Medulla oblongata (tissue), 1 donor: ENCODE measurements around the gene SLC35E3.
A peak's percentile ranks its signal among the peaks of the same experiment; 100 is the strongest.
"Not testable (repeated sequence)": the region's sequence is repeated elsewhere in the genome, so short reads cannot be mapped to it uniquely, and the experiment has no call there.

ENCODE experiments used
- DNase-seq: peaks from one replicate; pipeline ENCODE4 v3.0.0-alpha.2; 2015; ENCODE audit errors: extremely low spot score

SLC35E3 gene

DNA sequence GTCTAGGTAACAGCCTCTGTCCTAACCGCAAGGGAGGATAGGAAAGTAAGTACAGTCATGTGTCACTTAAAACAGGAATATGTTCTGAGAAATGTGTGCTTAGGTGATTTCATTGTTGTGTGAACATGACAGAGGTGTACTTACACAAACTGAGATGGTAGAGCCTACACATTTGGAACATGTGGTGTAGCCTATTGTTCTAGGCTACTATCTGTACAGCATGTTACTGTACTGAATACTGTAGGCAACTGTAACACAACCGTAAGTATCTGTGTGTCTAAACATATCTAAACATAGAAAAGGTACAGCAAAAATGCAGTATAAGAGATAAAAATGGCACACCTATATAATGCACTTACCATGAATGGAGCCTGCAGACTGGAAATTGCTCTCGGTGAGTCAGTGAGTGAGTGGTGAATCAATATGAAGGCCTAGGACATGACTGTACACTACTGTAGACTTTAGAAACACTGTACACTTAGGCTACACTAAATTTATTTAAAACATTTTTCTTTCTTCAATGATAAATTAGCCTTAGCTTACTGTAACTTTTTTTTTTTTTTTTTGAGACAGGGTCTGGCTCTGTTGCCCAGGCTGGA is 48.8 kb downstream of the SLC35E3 start:
- DNase-seq = no peak

DNA sequence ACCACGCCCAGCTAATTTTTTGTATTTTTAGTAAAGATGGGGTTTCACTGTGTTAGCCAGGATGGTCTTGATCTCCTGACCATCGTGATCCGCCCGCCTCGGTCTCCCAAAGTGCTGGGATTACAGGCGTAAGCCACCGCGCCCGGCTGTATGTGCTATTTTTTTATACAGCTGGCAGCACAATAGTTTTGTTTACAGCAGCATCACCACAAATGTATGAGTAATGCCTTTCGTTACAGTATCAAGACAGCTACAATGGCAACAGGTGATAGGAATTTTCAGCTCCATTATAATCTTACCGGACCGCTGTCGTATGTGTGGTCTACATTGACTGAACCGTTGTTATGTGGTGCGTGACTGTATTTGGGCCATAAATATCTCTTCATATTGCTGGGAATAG is 50.4 kb downstream of the SLC35E3 start:
- DNase-seq = no peak

DNA sequence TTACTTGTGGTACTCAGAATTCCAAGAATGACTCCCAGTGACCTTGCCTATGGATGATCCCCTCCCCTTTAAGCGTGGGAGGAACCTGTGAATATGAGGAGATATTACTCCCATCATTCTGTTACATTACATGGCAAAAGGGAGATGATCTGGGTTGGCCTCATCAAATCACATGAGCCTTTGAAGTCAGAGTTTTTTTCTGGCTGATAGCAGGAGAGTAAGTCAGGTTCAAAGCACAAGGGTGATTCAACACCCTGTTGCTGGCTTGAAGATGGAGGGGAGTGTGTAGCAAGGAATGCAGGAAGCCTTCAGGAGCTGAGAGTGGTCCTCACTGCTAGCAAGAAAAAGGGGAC is 52.9 kb downstream of the SLC35E3 start:
- no peak for DNase-seq

DNA sequence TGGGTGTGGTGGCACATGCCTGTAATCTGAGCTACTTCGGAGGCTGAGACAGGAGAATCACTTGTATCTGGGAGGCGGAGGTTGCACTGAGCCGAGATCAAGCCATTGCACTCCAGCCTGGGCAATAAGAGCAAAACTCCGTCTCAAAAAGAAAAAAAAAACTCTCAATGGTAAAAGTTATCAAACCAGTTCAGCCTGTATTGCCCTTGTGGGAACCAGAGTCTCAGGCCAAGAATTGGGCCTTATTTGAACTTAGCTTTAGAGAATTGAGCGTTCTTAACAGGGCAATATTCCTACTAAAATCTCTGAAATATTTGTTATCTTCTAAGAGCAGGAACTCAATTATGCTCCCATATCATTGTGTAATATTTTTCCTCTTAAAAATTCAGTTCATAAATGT is 54.3 kb downstream of the SLC35E3 start:
- no peak for DNase-seq

DNA sequence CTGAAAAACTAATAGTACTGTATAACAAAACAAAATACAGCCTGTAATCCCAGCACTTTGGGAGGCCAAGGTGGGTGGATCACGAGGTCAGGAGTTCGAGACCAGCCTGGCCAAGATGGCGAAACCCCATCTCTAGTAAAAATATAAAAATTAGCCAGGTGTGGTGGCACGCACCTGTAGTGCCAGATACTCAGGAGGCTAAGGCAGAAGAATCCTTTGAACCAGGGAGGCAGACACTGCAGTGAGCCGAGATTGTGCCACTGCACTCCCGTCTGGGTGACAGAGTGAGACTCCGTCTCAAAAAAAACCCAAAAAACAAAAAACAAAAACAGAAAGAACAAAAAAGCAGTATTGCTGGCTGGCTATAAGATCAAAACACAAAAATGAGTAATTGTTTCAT is 55.1 kb downstream of the SLC35E3 start:
- DNase-seq = not testable (repeated sequence)

DNA sequence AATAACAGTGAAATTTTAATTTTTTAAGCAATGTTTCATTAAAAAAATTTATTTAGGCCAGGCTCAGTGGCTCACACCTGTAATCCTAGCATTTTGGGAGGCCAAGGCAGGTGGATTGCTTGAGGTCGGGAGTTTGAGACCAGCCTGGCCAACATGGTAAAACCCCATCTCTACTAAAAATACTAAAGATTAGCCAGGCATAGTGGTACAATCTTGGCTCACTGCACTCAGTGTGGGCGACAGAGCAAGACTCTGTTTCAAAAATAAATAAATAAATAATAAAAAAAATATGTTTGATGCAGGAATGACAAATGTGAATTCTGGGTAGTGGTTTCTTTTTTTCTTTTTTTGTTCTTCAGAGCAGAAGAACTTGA is 56.4 kb downstream of the SLC35E3 start:
- DNase-seq = not testable (repeated sequence)

DNA sequence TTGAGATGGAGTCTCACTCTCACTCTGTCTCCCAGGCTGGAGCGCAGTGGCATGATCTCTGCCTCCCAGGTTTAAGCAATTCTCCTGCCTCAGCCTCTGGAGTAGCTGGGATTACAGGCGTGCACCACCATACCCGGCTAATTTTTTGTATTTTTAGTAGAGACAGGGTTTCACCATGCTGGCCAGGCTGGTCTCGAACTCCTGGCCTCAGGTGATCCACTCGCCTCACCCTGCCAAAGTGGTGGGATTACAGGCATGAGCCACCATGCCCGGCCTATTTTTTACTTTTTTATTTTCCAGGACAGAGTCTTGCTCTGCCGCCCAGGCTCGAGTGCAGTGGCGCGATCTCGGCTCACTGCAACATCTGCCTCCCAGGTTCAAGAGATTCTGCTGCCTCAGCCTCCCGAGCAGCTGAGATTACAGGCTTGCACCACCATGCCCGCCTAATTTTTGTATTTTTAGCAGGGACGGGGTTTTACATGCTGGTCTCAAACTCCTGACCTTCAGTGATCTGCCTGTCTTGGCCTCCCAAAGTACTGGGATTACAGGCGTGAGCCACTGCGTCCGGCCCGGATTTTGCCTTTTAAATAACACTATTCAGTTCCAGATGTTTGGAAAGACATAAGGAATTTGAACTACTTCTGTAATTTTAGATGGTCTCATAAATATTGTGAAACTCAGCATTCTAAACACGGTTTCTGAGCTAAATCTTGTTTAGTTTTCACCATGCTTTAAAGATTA is 57.1 kb downstream of the SLC35E3 start:
- DNase-seq = not testable (repeated sequence)

DNA sequence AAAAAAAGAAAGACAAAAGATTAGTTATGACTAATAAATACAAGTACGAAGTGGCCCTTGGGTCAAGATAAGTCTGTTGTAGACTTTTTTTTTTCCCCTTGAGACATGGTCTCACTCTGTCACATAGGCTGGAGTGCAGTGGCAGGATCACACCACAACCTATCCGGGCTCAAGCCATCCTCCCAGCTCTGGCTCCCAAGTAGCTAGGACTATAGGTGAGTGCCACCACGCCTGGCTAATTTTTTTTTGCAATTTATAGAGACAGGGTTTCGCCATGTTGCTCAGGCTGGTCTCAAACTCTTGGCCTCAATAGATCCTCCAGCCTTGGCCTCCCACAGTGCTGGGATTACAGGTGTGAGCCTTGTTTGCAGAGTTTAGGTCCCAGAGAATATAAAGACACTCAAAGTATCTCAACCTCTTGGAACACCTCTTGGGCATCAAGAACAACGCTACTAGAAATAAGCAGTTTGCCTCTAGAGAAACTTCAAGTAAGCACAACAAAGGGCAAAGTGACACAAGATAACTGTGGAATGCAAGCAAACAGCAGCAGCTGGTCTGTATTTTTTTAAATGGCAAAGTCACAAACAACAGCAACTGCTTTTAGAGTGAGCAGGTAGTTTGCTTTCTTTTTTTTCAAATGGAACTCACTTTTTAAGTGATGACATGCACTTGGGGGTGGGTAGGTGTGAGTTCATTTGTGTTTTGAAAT is 58.1 kb downstream of the SLC35E3 start:
- no peak for DNase-seq

DNA sequence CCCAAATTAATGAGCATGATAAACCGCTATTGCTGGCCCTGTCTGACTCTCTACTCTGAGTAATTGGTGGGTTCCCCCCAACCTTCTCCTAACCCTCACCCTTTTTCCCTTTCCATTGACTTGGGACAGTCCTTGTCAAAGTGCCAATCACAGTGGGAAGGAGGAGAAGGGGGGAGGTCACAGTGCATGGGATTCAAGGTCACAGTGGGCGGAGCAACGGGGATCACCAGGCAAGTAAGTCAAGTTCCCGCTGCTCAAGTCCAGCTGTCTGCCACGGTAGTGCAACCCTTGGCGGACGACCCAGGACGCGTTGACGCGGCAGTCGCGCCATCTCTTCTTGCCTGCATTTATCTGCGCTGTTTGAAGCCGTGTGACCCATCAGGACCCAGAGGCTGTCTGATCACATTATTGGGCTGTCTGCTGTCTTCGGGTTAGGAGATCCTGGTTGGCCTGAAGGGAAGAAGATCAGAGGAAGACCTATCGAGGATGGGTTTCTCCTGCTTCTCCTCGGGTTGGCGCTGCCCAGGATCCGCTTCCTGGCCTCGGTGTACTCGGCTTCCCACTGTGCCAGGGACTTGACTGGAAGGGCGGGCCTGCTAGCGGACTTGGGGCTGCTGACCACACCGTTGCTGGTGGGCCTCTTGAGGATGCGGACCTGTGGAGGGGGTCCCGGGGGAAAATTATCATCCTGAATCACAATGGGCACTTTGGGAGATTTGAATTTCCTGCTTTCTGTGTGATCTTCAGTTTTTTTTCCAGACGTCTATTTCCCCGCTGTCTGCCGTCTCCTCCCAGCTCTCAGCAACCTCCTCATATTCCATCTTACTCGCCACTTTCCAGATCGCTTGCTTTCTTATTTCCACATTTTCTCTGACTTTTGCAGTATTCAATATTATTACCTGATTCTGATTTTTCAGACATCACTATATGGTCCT is 58.9 kb downstream of the SLC35E3 start:
- DNase-seq = no peak

DNA sequence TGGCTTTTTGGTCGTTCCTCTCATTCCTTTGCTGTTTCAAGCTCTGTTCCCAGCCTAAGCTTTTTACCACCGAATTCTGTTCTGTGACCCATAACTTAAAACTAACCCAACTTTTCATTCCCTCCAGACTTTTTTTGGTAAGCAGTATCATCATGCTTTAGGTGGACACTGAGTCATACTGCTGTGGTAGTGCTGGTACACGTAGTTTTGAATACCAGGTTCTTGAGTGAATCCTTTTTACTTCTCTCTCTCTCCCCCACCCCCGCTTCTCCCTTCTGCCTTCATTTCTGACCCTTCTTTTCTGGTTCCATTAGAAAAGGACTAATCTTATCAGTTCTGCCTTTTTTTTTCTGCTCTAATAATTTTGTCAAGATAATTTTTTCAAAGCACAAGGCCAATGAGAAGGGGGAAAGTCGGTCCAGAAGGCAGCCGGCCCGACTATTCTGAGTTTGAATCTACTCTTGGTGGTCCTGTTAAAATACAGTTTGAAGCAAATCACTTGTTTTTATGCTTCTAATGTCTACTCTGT is 59.7 kb downstream of the SLC35E3 start:
- DNase-seq = no peak

DNA sequence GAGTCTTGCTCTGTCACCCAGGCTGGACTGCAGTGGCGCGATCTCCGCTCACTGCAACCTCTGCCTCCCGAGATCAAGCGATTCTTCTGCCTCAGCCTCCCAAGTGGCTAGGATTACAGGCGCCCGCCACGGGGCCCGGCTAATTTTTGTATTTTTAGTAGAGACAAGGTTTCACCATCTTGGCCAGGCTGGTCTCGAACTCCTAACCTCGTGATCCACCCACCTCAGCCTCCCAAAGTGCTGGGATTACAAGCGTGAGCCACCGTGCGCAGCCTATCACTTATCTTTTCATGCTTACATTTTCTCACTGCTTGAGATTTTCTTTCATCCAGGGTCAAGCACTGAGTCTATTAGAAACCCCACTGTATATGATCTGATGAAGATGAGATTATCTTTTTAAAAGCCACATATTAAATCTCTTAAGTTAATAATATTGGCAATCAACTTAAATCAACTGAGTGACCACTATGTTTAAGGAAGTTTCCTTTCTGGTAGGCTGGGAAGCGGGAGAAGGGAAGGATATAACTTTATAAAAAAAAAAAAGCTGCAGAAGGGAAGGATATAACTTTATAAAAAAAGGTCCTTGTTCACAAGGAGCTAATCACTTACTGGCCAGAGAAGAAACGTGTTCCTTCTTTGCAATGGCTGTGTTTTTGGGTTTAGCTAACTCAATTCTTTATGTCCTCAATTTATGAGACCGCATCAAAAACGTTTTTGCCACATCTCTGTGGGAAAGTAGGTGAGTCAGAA is 60.7 kb downstream of the SLC35E3 start:
- DNase-seq = no peak

DNA sequence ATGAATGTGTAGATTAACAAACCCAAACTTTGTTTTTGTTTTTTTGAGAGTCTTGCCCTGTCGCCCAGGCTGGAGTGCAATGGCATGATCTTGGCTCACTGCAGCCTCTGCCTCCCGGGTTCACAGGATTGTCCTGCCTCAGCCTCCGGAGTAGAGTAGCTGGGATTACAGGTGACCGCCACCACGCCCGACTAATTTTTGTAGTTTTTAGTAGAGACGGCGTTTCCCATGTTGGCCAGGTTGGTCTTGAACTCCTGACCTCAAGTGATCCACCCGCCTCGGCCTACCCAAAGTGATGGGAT is 61.2 kb downstream of the SLC35E3 start:
- DNase-seq = not testable (repeated sequence)

DNA sequence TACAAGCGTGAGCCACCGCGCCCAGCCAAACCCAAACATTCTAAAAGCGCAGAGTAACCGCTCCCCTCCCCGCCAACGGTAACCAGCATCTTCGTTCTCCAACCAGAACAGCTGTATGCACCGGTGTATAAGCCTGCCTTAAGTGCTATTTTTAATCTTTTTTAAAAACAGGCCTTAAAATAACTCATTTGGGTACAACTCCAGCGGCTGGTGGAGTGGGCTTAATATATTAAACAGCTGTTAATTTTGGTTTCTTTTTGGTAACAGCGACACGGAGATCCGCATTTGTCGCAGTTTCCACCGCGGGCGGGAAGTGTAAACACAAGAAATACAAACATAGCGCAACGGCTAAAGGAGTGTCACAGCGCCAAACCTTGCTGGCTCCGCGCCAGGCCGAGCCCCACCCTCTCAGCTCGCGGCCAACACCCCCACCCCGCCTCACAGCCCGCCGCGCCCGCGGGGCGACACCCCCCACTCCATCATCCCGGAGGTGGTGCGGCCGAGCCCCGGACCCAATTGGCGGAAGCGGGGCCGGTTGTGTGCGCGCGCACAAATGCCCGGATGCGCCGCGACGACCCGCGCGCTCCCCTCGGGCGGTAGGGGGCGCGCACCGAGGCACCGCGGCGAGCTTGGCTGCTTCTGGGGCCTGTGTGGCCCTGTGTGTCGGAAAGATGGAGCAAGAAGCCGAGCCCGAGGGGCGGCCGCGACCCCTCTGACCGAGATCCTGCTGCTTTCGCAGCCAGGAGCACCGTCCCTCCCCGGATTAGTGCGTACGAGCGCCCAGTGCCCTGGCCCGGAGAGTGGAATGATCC is 61.8 kb downstream of the SLC35E3 start, which contains the start of gene MDM2:
TSS of gene MDM2 (plus strand) at position 602 of the 812 bp plus-strand sequence. CDS start 301 bp downstream, outside the sequence.
- DNase-seq = peak; percentile 92

DNA sequence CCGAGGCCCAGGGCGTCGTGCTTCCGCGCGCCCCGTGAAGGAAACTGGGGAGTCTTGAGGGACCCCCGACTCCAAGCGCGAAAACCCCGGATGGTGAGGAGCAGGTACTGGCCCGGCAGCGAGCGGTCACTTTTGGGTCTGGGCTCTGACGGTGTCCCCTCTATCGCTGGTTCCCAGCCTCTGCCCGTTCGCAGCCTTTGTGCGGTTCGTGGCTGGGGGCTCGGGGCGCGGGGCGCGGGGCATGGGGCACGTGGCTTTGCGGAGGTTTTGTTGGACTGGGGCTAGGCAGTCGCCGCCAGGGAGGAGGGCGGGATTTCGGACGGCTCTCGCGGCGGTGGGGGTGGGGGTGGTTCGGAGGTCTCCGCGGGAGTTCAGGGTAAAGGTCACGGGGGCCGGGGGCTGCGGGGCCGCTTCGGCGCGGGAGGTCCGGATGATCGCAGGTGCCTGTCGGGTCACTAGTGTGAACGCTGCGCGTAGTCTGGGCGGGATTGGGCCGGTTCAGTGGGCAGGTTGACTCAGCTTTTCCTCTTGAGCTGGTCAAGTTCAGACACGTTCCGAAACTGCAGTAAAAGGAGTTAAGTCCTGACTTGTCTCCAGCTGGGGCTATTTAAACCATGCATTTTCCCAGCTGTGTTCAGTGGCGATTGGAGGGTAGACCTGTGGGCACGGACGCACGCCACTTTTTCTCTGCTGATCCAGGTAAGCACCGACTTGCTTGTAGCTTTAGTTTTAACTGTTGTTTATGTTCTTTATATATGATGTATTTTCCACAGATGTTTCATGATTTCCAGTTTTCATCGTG is 62.6 kb downstream of the SLC35E3 start:
- DNase-seq = peak; percentile 83

DNA sequence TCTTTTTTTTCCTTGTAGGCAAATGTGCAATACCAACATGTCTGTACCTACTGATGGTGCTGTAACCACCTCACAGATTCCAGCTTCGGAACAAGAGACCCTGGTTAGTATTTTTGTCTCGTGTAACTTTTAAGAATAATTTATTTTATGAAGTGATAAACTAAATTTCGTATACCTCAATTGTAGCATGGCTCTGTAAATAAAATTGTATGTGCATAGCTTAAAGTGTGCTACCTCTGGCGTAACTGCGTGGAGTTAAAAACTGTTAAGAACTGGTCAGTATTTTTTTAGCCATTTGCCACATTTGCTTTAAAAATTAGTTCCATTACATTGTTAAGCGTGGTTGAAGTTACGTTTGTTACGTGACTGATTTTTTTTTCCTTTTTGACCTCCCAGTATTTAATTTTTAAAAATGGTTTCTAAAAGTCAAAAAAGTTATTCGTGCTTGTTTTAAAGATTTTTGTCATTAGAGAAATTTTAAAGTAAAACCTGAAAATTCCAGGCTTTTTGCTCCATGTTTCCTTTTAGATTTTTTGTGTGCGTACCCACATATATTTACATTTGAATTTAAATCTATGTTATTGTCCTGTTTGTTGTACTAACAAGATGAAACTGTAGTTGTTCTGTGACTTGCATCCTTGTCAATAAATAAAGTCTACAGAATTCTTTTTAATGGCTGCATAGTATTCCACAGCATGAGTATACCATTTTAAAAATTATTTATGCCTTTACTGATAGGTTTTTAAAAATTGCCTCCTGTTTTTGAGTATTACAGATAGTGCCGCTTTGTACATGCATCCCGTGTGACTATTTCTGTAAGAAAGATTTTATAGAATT is 63.4 kb downstream of the SLC35E3 start:
- no peak for DNase-seq

DNA sequence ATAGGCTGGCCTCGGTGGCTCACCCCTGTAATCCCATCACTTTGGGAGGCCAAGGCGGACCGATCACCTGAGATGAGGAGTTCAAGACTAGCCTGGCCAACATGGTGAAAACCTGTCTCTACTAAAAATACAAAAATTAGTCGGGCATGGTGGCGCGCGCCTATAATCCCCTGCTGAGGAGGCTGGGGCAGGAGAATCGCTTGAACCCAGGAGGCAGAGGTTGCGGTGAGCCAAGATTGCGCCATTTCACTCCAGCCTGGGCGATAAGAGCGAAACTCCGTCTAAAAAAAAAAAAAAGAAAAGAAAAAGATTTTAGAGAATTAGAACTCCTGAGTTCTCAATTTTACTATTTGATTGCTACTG is 64.0 kb downstream of the SLC35E3 start:
- not testable (repeated sequence) for DNase-seq

DNA sequence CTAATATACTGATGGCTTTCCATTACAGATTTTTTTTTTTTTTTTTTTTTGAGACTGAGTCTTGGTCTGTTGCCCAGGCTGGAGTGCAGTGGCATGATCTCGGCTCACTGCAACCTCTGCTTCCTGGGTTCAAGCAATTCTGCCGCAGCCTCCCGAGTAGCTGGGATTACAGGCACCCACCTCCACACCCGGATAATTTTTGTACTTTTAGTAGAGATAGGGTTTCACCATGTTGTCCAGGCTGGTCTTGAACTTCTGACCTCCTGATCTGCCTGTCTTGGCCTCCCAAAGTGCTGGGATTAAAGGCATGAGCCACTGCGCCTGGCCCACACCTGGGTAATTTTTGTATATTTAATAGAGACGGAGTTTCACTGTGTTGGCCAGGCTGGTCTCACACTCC is 65.6 kb downstream of the SLC35E3 start:
- DNase-seq = not testable (repeated sequence)

DNA sequence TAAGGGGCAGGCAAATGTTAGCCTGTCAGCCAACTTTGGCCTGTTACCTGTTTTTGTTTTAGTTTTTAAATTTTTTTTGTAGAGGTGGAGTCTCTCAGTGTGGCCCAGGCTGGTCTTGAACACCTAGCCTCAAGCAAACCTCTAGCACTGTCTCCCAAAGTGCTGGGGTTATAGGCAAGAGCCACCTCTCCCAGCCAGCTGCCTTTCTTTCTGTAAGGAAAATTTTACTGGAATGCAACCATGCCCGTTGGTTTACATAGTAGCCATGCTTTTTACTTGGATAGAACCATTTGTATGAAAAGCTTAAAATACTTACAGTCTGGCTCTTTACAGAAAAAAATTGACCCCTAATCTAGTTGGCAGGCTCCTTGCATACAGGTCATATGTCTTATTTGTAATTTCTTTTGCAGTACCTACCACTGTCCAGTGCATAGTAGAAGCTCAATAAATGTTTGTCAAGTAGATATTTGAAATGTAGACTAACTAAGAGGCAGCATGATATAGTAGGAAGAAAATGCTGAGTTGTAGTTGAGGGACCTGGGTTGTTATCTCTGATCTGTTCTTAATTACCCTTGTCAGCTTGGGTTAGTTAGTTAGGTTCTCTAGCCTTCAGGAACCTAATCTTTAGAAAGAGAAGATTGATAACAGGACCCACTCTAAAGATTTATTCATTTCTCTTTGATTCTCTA is 66.7 kb downstream of the SLC35E3 start:
- no peak for DNase-seq
